Fibroblast of lung (primary cell): ENCODE data around the gene HMG20B. TPM values are rescaled to one million over a fixed set of nuclear protein-coding genes. Genes with fewer than 3 reads are reported as not detected.

Source experiments
- DNase-seq, 2 donors: peaks; one replicate each; pipeline versions ENCODE4 v3.0.0 to v3.0.0-alpha.2; 2010; ENCODE audit warnings: low read depth in 2 of 2
- H2AFZ ChIP-seq: 2 replicates; pipeline ENCODE4 v1.5.1; 2012; ENCODE audit warnings: low read length, control low read depth, inconsistent platforms
- H3K27ac ChIP-seq: 2 replicates; pipeline ENCODE4 v1.5.1; 2011; ENCODE audit warnings: low read length, control low read depth; ENCODE audit not compliant: insufficient read depth
- H3K27me3 ChIP-seq: 2 replicates; pipeline ENCODE4 v1.5.1; 2011; ENCODE audit warnings: mild to moderate bottlenecking, low read length; ENCODE audit not compliant: control insufficient read depth, insufficient read depth
- H3K36me3 ChIP-seq: 2 replicates; pipeline ENCODE4 v1.5.1; 2011; ENCODE audit warnings: low read length; ENCODE audit not compliant: control insufficient read depth, insufficient read depth
- H3K4me1 ChIP-seq: 2 replicates; pipeline ENCODE4 v1.5.1; 2011; ENCODE audit warnings: low read length; ENCODE audit not compliant: control insufficient read depth, insufficient read depth; ENCODE audit errors: extremely low read depth
- H3K4me2 ChIP-seq: 2 replicates; pipeline ENCODE4 v1.5.1; 2011; ENCODE audit warnings: low read length, control low read depth; ENCODE audit not compliant: insufficient read depth; ENCODE audit errors: extremely low read depth
- H3K4me3 ChIP-seq, 4 experiments: fragments of 200-600 bp in 1 of 4; sonication (generic) in 1 of 4; replicated peaks in 1 of 4; 2 replicates each; pipeline ENCODE4 v1.5.1; 2011 to 2016; ENCODE audit warnings: low read length in 4 of 4, low read depth in 3 of 4, mild to moderate bottlenecking in 3 of 4, control low read depth in 2 of 4, inconsistent platforms in 1 of 4, mixed read lengths in 1 of 4; ENCODE audit not compliant: insufficient read depth in 1 of 4; ENCODE audit errors: control extremely low read depth in 1 of 4
- H3K79me2 ChIP-seq: 2 replicates; pipeline ENCODE4 v1.5.1; 2012; ENCODE audit warnings: mild to moderate bottlenecking, low read length, inconsistent platforms; ENCODE audit not compliant: control insufficient read depth, insufficient read depth
- H3K9ac ChIP-seq: 2 replicates; pipeline ENCODE4 v1.5.1; 2011; ENCODE audit warnings: mild to moderate bottlenecking, low read length, control low read depth; ENCODE audit not compliant: insufficient read depth
- H3K9me3 ChIP-seq: 2 replicates; pipeline ENCODE4 v1.5.1; 2012; ENCODE audit warnings: low read depth, low read length; ENCODE audit not compliant: control insufficient read depth, insufficient read depth
- H4K20me1 ChIP-seq: 2 replicates; pipeline ENCODE4 v1.5.1; 2011; ENCODE audit warnings: low read length; ENCODE audit not compliant: control insufficient read depth, insufficient read depth; ENCODE audit errors: extremely low read depth
- EZH2 ChIP-seq: IDR thresholded peaks from 2 replicates; pipeline ENCODE4 v1.5.1; 2012; ENCODE audit warnings: low read length, control low read depth, mild to moderate bottlenecking; ENCODE audit errors: missing control alignments
- polyA plus RNA-seq, 2 donors: library from polyadenylated mRNA; depleted of rRNA in 1 of 2; stranded (reverse) in 1 of 2; unstranded in 1 of 2; fragments of >200 nt; gene quantifications; 2 replicates each; pipeline ENCODE4 v1.2.1, GENCODE V29; 2011 to 2012; ENCODE audit warnings: missing spikeins in 1 of 2
- total RNA-seq: library from RNA; depleted of rRNA; stranded (reverse); fragments of >200 nt; gene quantifications from 2 replicates; pipeline ENCODE4 v1.2.1, GENCODE V29; 2014
- TF ChIP-seq, protein P1 (sequence below), 2 donors: IDR thresholded peaks in 1 of 2; conservative IDR thresholded peaks in 1 of 2; 1 replicate in 1 of 2; 2 replicates in 1 of 2; pipeline ENCODE4 v1.5.1; 2011 to 2012; ENCODE audit warnings: low read length in 2 of 2, control low read depth in 1 of 2, inconsistent platforms in 1 of 2, low read depth in 1 of 2, mild to moderate bottlenecking in 1 of 2

The HMG20B gene
- total and polyA plus RNA-seq, 2 donors (not counting 1 experiment from before 2014, with no cell fraction given): 27.3 to 63.6 TPM

DNA sequence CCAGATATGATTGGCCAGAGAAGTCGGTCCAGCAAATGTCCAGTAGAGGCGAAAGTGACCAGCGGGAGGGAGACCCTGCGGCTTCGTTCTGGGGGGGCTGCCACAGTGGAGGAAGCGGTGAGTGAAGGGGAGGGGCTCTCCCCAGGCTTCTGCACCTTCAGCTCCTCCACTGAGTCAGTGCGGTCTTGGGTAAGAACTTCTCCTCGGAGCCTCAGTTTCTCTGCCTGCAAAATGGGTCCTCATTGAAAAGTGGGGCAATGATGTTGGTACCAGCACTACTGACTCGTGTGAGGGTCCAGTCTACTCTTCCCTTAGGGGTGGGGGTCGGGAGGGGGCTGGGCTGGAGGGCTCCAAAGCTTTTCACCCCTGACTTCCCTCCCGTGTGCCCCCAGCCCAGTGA lies 16.7 kb downstream of the HMG20B start:
- TF ChIP-seq, protein P1, sequence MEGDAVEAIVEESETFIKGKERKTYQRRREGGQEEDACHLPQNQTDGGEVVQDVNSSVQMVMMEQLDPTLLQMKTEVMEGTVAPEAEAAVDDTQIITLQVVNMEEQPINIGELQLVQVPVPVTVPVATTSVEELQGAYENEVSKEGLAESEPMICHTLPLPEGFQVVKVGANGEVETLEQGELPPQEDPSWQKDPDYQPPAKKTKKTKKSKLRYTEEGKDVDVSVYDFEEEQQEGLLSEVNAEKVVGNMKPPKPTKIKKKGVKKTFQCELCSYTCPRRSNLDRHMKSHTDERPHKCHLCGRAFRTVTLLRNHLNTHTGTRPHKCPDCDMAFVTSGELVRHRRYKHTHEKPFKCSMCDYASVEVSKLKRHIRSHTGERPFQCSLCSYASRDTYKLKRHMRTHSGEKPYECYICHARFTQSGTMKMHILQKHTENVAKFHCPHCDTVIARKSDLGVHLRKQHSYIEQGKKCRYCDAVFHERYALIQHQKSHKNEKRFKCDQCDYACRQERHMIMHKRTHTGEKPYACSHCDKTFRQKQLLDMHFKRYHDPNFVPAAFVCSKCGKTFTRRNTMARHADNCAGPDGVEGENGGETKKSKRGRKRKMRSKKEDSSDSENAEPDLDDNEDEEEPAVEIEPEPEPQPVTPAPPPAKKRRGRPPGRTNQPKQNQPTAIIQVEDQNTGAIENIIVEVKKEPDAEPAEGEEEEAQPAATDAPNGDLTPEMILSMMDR (conservative IDR thresholded peaks at IDR 0.05 in 1 of 2, IDR thresholded peaks at IDR 0.05 in 1 of 2; ENCODE audit: low read depth in 1 of 2, low read length in 2 of 2): no peak
- no peak for TF ChIP-seq EZH2
- no peak overlapping the region for H2AFZ ChIP-seq

DNA sequence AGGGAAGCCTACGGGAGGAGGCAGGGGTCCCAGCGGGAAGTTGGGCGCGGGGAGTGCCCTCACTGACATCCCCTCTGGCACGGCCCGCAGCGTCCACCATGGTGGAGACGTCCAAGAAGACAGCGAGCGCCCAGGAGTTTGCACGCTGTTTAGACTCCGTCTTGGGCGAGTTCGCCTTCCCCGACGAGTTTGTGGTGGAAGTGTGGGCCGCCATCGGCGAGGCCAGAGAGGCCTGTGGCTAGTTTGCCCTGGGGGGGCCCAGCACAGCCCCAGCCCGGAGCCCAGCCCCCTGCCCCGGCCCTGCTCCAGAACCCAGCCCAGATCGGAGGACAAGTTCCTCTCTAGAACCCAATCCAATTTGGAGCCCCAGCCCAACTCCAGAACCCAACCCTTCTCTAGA lies 17.2 kb downstream of the HMG20B start:
- Histone ChIP-seq H3K27ac (no peak overlapping the region), H4K20me1 (no peaks in the 10 kb centered on the region), H3K4me1 (no peaks in the 10 kb centered on the region), H3K4me2 (no peak overlapping the region), H3K79me2 (no peaks in the 10 kb centered on the region), H3K36me3 (no peaks in the 10 kb centered on the region), H3K27me3 (peaks cover 10% of the 10 kb centered on the region), H3K4me3 (no peak overlapping the region), H3K9ac (no peak overlapping the region), H2AFZ (no peak overlapping the region), H3K9me3 (no peaks in the 10 kb centered on the region)
- TF ChIP-seq, protein P1 (conservative IDR thresholded peaks at IDR 0.05 in 1 of 2, IDR thresholded peaks at IDR 0.05 in 1 of 2; ENCODE audit: low read depth in 1 of 2, low read length in 2 of 2): no peak
- no peak for TF ChIP-seq EZH2
- no peak for DNase-seq

More for the DNA sequence above, 16.7 kb downstream of the HMG20B start:
- no peak for DNase-seq
- Histone ChIP-seq H3K79me2 (no peaks in the 10 kb centered on the region), H3K36me3 (no peaks in the 10 kb centered on the region), H3K9me3 (no peaks in the 10 kb centered on the region), H4K20me1 (no peaks in the 10 kb centered on the region), H3K9ac (no peak overlapping the region), H3K4me2 (no peak overlapping the region), H3K4me1 (no peaks in the 10 kb centered on the region), H3K27ac (no peak overlapping the region), H3K4me3 (no peak overlapping the region), H3K27me3 (peaks cover 10% of the 10 kb centered on the region)

DNA sequence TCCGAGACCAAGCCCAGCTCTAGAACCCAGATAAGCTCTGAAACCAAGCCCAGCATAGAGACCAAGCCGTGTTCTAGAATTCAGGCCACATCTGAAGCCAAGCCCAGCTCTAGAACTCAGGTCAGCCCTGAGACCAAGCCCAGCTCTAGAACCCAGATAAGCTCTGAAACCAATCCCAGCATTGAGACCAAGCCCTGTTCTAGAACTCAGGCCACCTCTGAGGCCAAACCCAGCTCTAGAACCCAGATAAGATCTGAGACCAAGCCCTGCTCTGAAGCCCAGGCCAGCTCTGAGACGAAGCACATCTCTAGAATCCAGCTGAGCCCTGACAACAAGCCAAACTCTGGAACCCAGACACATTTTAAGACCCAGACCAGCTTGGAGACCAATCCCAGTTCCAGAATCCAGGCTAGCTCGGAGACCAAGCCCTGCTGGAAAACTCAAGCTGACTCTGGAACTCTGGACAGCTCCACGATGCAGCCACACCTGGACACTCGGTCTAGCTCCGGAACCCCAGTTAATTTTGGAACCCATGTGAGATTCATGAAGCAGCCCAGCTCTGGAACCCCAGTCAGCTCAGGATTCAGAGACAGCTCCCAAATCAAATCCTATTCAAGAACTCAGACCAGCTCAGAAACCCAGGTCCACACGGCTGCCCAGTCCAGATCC lies 18.4 kb downstream of the HMG20B start:
- H4K20me1 ChIP-seq: no peaks in the 10 kb centered on the region

More for the DNA sequence above, 18.4 kb downstream of the HMG20B start:
- Histone ChIP-seq H3K4me3 (no peak overlapping the region), H3K4me1 (no peaks in the 10 kb centered on the region), H3K9ac (no peak overlapping the region), H3K9me3 (no peaks in the 10 kb centered on the region), H3K27me3 (peaks cover 4% of the 10 kb centered on the region), H3K36me3 (no peaks in the 10 kb centered on the region), H3K27ac (no peak overlapping the region), H3K79me2 (no peaks in the 10 kb centered on the region), H2AFZ (no peak overlapping the region), H3K4me2 (no peak overlapping the region)
- DNase-seq: no peak
- no peak for TF ChIP-seq EZH2
- TF ChIP-seq, protein P1 (conservative IDR thresholded peaks at IDR 0.05 in 1 of 2, IDR thresholded peaks at IDR 0.05 in 1 of 2; ENCODE audit: low read depth in 1 of 2, low read length in 2 of 2): no peak
